Thoracic aorta (tissue), 2 donors: ENCODE results near the gene ATP4B. TPM values are rescaled to one million over a fixed set of nuclear protein-coding genes. Genes with fewer than 3 reads are reported as not detected.

Source experiments
- ATAC-seq: fragments of 150-250 bp; one replicate; pipeline ENCODE4 v1.8.0; 2017; ENCODE audit warnings: low read depth; ENCODE audit not compliant: insufficient number of reproducible peaks, low FRiP score
- DNase-seq: peaks from one replicate; pipeline ENCODE4 v3.0.0-alpha.2; 2020; ENCODE audit warnings: low spot score
- H3K27ac ChIP-seq, 2 donors: fragments of 200-600 bp; sonication (generic); 1 replicate in 1 of 2; 2 replicates in 1 of 2; pipeline ENCODE4 v1.5.1; 2016; ENCODE audit warnings: mild to moderate bottlenecking in 2 of 2, moderate library complexity in 2 of 2
- H3K27me3 ChIP-seq: fragments of 200-600 bp; sonication (generic); replicated peaks from 2 replicates; pipeline ENCODE4 v1.6.0; 2016; ENCODE audit warnings: mild to moderate bottlenecking; ENCODE audit not compliant: insufficient read depth
- H3K36me3 ChIP-seq: fragments of 200-600 bp; sonication (generic); one replicate; pipeline ENCODE4 v1.5.1; 2016
- H3K4me1 ChIP-seq, 2 donors: fragments of 200-600 bp; sonication (generic); 1 replicate in 1 of 2; 2 replicates in 1 of 2; pipeline versions ENCODE4 v1.5.1 to v1.6.0; 2016; ENCODE audit warnings: low read depth in 2 of 2, mild to moderate bottlenecking in 1 of 2; ENCODE audit not compliant: control insufficient read depth in 1 of 2
- H3K4me3 ChIP-seq: fragments of 200-600 bp; sonication (generic); 2 replicates; pipeline ENCODE4 v1.5.1; 2016; ENCODE audit warnings: mild to moderate bottlenecking
- H3K9me3 ChIP-seq: fragments of 200-600 bp; sonication (generic); 2 replicates; pipeline ENCODE4 v1.5.1; 2016
- CTCF ChIP-seq: fragments of 200-600 bp; sonication (generic); IDR thresholded peaks from one replicate; pipeline ENCODE4 v1.5.1; 2019; ENCODE audit warnings: antibody characterized with exemption
- total RNA-seq, 2 donors: library from RNA; depleted of rRNA; stranded (reverse); fragments of >200 nt; gene quantifications; one replicate each; pipeline versions ENCODE4 v1.1.0 to v1.2.3, GENCODE V29; 2016

ATP4B gene
- total RNA-seq, 2 donors from 2014 or later = 0.85 TPM; not detected in 1

DNA sequence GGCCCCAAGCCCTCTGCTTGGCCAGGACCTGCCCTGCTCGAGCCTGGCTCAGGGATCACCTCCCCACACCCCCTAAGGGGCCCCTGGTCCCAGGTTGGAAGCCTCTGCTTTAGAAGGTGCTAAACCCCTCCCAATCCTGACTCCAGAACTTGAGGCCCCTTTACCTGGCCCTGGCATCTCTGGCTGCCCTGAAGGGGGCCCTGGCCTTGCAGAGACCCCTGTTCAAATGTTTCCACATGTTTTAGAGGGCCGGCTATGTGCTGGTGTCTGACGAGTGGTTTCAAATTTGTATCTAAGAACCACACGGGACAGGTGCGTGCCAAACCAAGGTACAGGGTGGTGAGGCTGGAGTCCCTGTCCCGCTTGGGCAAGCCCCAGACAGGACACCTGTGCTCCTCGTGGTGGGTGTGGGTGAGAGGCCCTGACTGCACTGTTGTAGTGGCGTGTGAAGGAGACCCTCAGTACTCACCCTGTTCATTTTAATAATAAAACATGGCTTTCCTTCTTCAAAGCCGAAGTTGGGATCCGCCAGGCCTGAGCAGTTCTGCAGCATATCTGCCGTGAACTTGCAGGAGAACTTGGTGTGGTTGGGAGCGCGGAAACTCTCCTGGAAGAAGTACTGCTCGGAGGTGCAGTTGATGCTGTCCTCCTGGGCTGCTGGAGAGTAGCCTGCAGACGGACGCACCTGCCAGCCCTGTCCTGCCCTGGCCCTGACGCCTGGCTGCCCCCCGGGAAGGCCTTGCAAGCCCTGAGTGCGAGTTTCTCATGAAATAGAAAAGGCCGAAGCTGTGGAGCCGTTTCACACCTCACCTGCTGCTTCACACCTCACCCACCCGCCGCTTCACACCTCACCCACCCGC is 5.4 kb downstream of the ATP4B start:
- Histone ChIP-seq H3K36me3 (no peaks in the 10 kb centered on the region), H3K4me1 (peaks cover 3 to 5% of the 10 kb centered on the region in 2 donors), H3K9me3 (no peaks in the 10 kb centered on the region), H3K4me3 (no peak overlapping the region), H3K27me3 (no peaks in the 10 kb centered on the region), H3K27ac (no peak overlapping the region)
- ATAC-seq (no peak), DNase-seq (no peak)
- TF ChIP-seq CTCF = no peak

- no peak for TF ChIP-seq CTCF
- no peak overlapping the region for H3K4me3 ChIP-seq
These were observed 6.2 kb downstream of the ATP4B start for GRCh38 chr13:113651511-113652403.

DNA sequence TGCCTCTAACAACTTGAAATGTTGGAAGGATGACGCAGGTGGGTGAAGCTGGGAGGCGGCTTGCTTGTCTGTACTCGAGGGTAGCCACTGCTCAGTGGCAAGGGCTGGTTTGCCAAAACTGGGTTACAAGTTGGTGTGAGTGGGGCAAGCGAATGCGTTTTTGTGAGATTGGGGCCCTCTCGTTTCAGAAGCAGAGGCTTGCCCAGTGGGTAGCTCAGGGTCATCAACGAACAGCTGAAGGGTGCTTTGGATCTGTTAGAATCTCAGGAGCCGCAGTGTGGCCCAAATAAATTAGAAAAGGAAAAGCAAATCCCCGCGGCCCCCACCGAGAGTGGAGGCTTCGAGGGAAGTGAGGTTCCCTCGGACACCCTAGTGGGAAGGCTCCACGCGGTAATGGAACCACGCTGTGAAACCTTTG is 7.3 kb downstream of the ATP4B start:
- no peak for ATAC-seq
- H3K36me3 ChIP-seq = no peaks in the 10 kb centered on the region
- no peak for TF ChIP-seq CTCF
- no peaks in the 10 kb centered on the region for H3K27me3 ChIP-seq
- H3K4me3 ChIP-seq = no peak overlapping the region
- H3K27ac ChIP-seq = no peak overlapping the region
- H3K4me1 ChIP-seq = peaks cover 9 to 18% of the 10 kb centered on the region in 2 donors
- DNase-seq = no peak
- no peaks in the 10 kb centered on the region for H3K9me3 ChIP-seq

More at GRCh38 chr13:113651511-113652403, 6.2 kb downstream of the ATP4B start:
- no peaks in the 10 kb centered on the region for H3K9me3 ChIP-seq
- no peaks in the 10 kb centered on the region for H3K27me3 ChIP-seq
- no peak overlapping the region for H3K27ac ChIP-seq
- ATAC-seq (no peak), DNase-seq (no peak)
- no peaks in the 10 kb centered on the region for H3K36me3 ChIP-seq
- peaks cover 8 to 13% of the 10 kb centered on the region in 2 donors for H3K4me1 ChIP-seq

GRCh38 chr13:113650275-113650674 is 7.7 kb downstream of the ATP4B start:
- no peaks in the 10 kb centered on the region for H3K9me3 ChIP-seq
- H3K27ac ChIP-seq = no peak overlapping the region
- no peaks in the 10 kb centered on the region for H3K27me3 ChIP-seq
- ATAC-seq (no peak), DNase-seq (no peak)
- H3K36me3 ChIP-seq = no peaks in the 10 kb centered on the region
- peaks cover 9 to 18% of the 10 kb centered on the region in 2 donors for H3K4me1 ChIP-seq
- no peak for TF ChIP-seq CTCF
- no peak overlapping the region for H3K4me3 ChIP-seq

DNA sequence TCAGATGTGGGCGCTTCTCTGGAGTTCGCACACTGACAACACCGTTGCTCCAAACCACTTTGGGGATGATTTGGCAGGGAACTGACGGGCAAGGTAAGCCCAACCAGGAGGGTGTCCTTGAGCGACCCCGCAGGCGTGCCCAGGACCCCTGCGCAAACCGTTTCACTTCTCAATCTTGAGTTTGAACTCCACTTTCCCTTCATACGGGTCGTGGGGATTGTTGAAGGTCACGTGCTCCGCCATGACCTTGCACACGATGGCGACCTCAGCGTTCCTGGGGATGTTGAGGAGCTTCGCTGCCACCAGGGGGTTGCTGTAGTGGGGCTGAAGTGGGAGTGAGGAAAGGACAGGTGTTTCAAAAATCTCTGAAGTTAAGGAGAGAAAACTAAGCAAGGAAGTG is 8.8 kb downstream of the ATP4B start:
- no peak for DNase-seq
- no peak for ATAC-seq
- no peak for TF ChIP-seq CTCF
- H3K4me1 ChIP-seq = peaks cover 9 to 18% of the 10 kb centered on the region in 2 donors
- H3K4me3 ChIP-seq = no peak overlapping the region
- no peak overlapping the region for H3K27ac ChIP-seq
- no peaks in the 10 kb centered on the region for H3K27me3 ChIP-seq
- no peaks in the 10 kb centered on the region for H3K9me3 ChIP-seq
- no peaks in the 10 kb centered on the region for H3K36me3 ChIP-seq
